ENCODE data around the gene OVCA2. TPM values are rescaled to one million over a fixed set of nuclear protein-coding genes. Genes with fewer than 3 reads are reported as not detected.
A peak's percentile ranks its signal among the peaks of the same experiment; 100 is the strongest.

The OVCA2 gene
- polyA plus RNA-seq, 1 donor (not counting 4 experiments of a cell fraction or from before 2014, with no cell fraction given): 41.2 TPM

DNA sequence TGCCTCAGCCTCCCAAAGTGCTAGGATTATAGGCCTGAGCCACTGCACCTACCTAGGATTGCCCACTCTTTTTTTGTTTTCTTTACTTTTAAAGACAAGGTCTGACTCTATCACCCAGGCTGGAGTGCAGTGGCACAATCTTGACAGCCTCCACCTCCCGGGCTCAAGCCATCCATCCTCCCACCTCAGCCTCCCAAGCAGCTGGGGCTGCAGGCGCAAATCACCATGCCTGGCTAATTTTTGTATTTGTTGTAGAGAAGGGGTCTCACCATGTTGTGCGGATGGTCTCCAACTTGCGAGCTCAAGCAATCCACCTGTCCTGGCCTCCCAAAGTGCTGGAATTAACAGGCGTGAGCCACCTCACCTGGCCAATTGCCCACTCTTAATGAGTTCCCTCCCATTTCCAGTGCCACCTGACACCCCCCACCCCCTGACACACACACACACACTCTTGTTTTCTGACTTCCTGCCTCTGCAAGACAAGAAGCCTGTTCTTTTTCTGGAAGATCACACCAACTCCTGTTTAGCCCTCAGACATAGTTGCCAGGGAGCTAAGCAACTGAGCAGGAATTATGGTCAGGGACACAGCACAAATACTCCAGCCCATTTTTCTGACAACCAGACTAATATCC is 2.6 kb downstream of the OVCA2 start:
- Histone ChIP-seq H3K27ac (ENCODE audit: control insufficient read depth, insufficient read depth, low read length) (peak overlapping the region; percentile 8), H3K27me3 (ENCODE audit: control insufficient read depth, extremely low read depth, insufficient read depth, low read length) (no peaks in the 10 kb centered on the region), H2AFZ (ENCODE audit: control insufficient read depth, low read length) (no peak overlapping the region), H3K4me2 (ENCODE audit: control insufficient read depth, extremely low read depth, insufficient read depth, low read depth, low read length) (peak overlapping the region; percentile 16), H3K36me3 (ENCODE audit: control insufficient read depth in 2 of 2, extremely low read depth in 1 of 2, insufficient read depth in 2 of 2, low read length in 2 of 2) (peaks cover 8 to 19% of the 10 kb centered on the region in 2 experiments), H3K79me2 (ENCODE audit: control insufficient read depth, insufficient read depth, low read length) (peaks cover 16% of the 10 kb centered on the region), H3K4me3 (ENCODE audit: control insufficient read depth in 2 of 3, extremely low read depth in 1 of 3, insufficient read depth in 2 of 3, low read depth in 1 of 3, low read length in 3 of 3) (no peak overlapping the region), H3K9ac (ENCODE audit: control insufficient read depth, extremely low read depth, insufficient read depth, low read length) (no peak overlapping the region), H3K4me1 (ENCODE audit: control insufficient read depth, extremely low read depth, insufficient read depth, low read length) (peaks cover 36% of the 10 kb centered on the region), H3K9me3 (ENCODE audit: control insufficient read depth, low read depth, low read length) (no peaks in the 10 kb centered on the region), H3K9me1 (ENCODE audit: control insufficient read depth, extremely low read depth, insufficient read depth, low read length) (peaks cover 3% of the 10 kb centered on the region), H4K20me1 (ENCODE audit: control insufficient read depth, extremely low read depth, insufficient read depth, low read length) (peaks cover 6% of the 10 kb centered on the region)
- TF ChIP-seq EZH2 (IDR thresholded peaks at IDR 0.05; ENCODE audit: low read length): no peak
- TF ChIP-seq, protein P1, sequence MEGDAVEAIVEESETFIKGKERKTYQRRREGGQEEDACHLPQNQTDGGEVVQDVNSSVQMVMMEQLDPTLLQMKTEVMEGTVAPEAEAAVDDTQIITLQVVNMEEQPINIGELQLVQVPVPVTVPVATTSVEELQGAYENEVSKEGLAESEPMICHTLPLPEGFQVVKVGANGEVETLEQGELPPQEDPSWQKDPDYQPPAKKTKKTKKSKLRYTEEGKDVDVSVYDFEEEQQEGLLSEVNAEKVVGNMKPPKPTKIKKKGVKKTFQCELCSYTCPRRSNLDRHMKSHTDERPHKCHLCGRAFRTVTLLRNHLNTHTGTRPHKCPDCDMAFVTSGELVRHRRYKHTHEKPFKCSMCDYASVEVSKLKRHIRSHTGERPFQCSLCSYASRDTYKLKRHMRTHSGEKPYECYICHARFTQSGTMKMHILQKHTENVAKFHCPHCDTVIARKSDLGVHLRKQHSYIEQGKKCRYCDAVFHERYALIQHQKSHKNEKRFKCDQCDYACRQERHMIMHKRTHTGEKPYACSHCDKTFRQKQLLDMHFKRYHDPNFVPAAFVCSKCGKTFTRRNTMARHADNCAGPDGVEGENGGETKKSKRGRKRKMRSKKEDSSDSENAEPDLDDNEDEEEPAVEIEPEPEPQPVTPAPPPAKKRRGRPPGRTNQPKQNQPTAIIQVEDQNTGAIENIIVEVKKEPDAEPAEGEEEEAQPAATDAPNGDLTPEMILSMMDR (optimal IDR thresholded peaks at IDR 0.05 in 1 of 3, IDR thresholded peaks at IDR 0.05 in 1 of 3, conservative IDR thresholded peaks at IDR 0.05 in 1 of 3; ENCODE audit: extremely low read depth in 1 of 3, insufficient read depth in 2 of 3, low read length in 3 of 3): no peak
- dilution Hi-C loops (cut with MboI; ENCODE audit: extremely low pct_ligation_motif_present, low sequenced_read_pairs): no loop called here
- FAIRE-seq (no peak), DNase-seq (ENCODE audit: low read depth, low spot score) (no peak)

DNA sequence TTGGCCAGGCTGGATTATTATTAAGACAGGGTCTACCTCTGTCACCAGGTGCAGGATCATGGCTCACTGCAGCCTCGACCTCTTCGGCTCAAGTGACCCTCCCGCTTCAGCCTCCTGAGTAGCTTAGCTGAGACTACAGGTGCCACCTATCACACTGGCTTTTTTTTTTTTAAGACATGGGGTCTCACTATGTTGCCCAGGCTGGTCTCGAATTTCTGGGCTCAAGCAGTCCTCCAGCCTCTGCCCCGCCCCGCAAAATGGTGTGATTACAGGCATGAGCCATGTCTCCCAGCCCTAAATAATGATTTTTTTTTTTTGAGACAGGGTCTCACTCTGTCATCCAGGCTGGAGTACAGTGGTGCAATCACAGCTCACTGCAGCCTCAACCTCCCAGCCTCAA is 5.8 kb downstream of the OVCA2 start:
- Histone ChIP-seq H2AFZ (ENCODE audit: control insufficient read depth, low read length) (no peak overlapping the region), H3K9ac (ENCODE audit: control insufficient read depth, extremely low read depth, insufficient read depth, low read length) (no peak overlapping the region), H3K9me1 (ENCODE audit: control insufficient read depth, extremely low read depth, insufficient read depth, low read length) (peaks cover 3% of the 10 kb centered on the region), H3K4me1 (ENCODE audit: control insufficient read depth, extremely low read depth, insufficient read depth, low read length) (peaks cover 30% of the 10 kb centered on the region), H3K79me2 (ENCODE audit: control insufficient read depth, insufficient read depth, low read length) (peaks cover 11% of the 10 kb centered on the region), H4K20me1 (ENCODE audit: control insufficient read depth, extremely low read depth, insufficient read depth, low read length) (peaks cover 12% of the 10 kb centered on the region), H3K9me3 (ENCODE audit: control insufficient read depth, low read depth, low read length) (no peaks in the 10 kb centered on the region), H3K4me3 (ENCODE audit: control insufficient read depth in 2 of 3, extremely low read depth in 1 of 3, insufficient read depth in 2 of 3, low read depth in 1 of 3, low read length in 3 of 3) (no peak overlapping the region), H3K4me2 (ENCODE audit: control insufficient read depth, extremely low read depth, insufficient read depth, low read depth, low read length) (no peak overlapping the region), H3K27ac (ENCODE audit: control insufficient read depth, insufficient read depth, low read length) (no peak overlapping the region), H3K36me3 (ENCODE audit: control insufficient read depth in 2 of 2, extremely low read depth in 1 of 2, insufficient read depth in 2 of 2, low read length in 2 of 2) (peaks cover 5 to 12% of the 10 kb centered on the region in 2 experiments), H3K27me3 (ENCODE audit: control insufficient read depth, extremely low read depth, insufficient read depth, low read length) (peaks cover 9% of the 10 kb centered on the region)
- FAIRE-seq: no peak
- dilution Hi-C loops (cut with MboI; ENCODE audit: extremely low pct_ligation_motif_present, low sequenced_read_pairs): no loop called here
- DNase-seq (ENCODE audit: low read depth, low spot score): no peak
- TF ChIP-seq, protein P1 (optimal IDR thresholded peaks at IDR 0.05 in 1 of 3, IDR thresholded peaks at IDR 0.05 in 1 of 3, conservative IDR thresholded peaks at IDR 0.05 in 1 of 3; ENCODE audit: extremely low read depth in 1 of 3, insufficient read depth in 2 of 3, low read length in 3 of 3): no peak
- no peak for TF ChIP-seq EZH2 (IDR thresholded peaks at IDR 0.05; ENCODE audit: low read length)

Measured in keratinocyte (primary cell).